HepG2 (cell line): ENCODE results near the gene MBOAT7. TPM values are rescaled to one million over a fixed set of nuclear protein-coding genes. Genes with fewer than 3 reads are reported as not detected.

ENCODE experiments used
- HNF4A ChIP-seq: sonication (generic); formaldehyde crosslinking; IDR thresholded peaks from 2 replicates; pipeline ENCODE4 v1.4.0; 2020; ENCODE audit warnings: missing genetic modification reagents
- HOXA9 ChIP-seq: sonication (generic); formaldehyde crosslinking; IDR thresholded peaks from 2 replicates; pipeline ENCODE4 v1.8.1; 2022; ENCODE audit warnings: missing genetic modification reagents, mild to moderate bottlenecking, moderate library complexity, borderline replicate concordance
- HOXD1 ChIP-seq: sonication (generic); formaldehyde crosslinking; IDR thresholded peaks from 2 replicates; pipeline ENCODE4 v1.5.0; 2020; ENCODE audit warnings: missing genetic modification reagents
- ZIK1 ChIP-seq: sonication (generic); formaldehyde crosslinking; IDR thresholded peaks from 2 replicates; pipeline ENCODE4 v1.5.0; 2020; ENCODE audit warnings: mild to moderate bottlenecking, low read depth, missing genetic modification reagents, borderline replicate concordance
- ZMYM2 ChIP-seq: sonication (generic); formaldehyde crosslinking; IDR thresholded peaks from 2 replicates; pipeline ENCODE4 v1.8.0; 2022; ENCODE audit warnings: mild to moderate bottlenecking, missing genetic modification reagents
- ZNF501 ChIP-seq: sonication (generic); formaldehyde crosslinking; IDR thresholded peaks from 2 replicates; pipeline ENCODE4 v1.5.1; 2020; ENCODE audit warnings: mild to moderate bottlenecking, moderate library complexity, missing genetic modification reagents
- ZNF510 ChIP-seq: sonication (generic); formaldehyde crosslinking; IDR thresholded peaks from 2 replicates; pipeline ENCODE4 v1.4.0; 2020; ENCODE audit warnings: low read depth, mild to moderate bottlenecking, missing genetic modification reagents
- ZNF674 ChIP-seq: sonication (generic); formaldehyde crosslinking; IDR thresholded peaks from 2 replicates; pipeline ENCODE4 v1.5.0; 2020; ENCODE audit warnings: low read depth, mild to moderate bottlenecking, missing genetic modification reagents
- ZNF75D ChIP-seq: sonication (generic); formaldehyde crosslinking; IDR thresholded peaks from 2 replicates; pipeline ENCODE4 v1.8.1; 2023; ENCODE audit warnings: missing genetic modification reagents, mild to moderate bottlenecking, borderline replicate concordance
- polyA plus RNA-seq, 8 experiments: library from polyadenylated mRNA; depleted of rRNA in 3 of 8; stranded (reverse) in 7 of 8; unstranded in 1 of 8; fragments of >200 nt; fragmentation: Illumina TruSeq in 4 of 8; extraction: Trizol in 4 of 8; gene quantifications; 2 replicates each; pipeline versions ENCODE4 v1.2.1 to v1.2.3, GENCODE V29; 2011 to 2016; ENCODE audit warnings: low read depth in 4 of 8, missing spikeins in 1 of 8, mixed read lengths in 1 of 8; ENCODE audit not compliant: insufficient read depth in 1 of 8
- total RNA-seq, 5 experiments: library from RNA; depleted of rRNA; stranded (reverse); fragments of >200 nt; fragmentation: Illumina TruSeq; extraction: Trizol; gene quantifications; 2 replicates each; pipeline ENCODE4 v1.2.3, GENCODE V29; 2016; ENCODE audit warnings: low read depth in 1 of 5
- TF ChIP-seq, protein P1 (sequence below): sonication (generic); formaldehyde crosslinking; IDR thresholded peaks from 2 replicates; pipeline ENCODE4 v1.4.0; 2020; ENCODE audit warnings: missing genetic modification reagents, borderline replicate concordance
- TF ChIP-seq, protein P2 (sequence below): sonication (generic); formaldehyde crosslinking; IDR thresholded peaks from 2 replicates; pipeline ENCODE4 v1.9.0; 2021; ENCODE audit warnings: mild to moderate bottlenecking, missing genetic modification reagents
- TF ChIP-seq, protein P3 (sequence below): sonication (generic); formaldehyde crosslinking; IDR thresholded peaks from 2 replicates; pipeline ENCODE4 v1.8.1; 2023; ENCODE audit warnings: missing genetic modification reagents, inconsistent platforms, borderline replicate concordance
- TF ChIP-seq, protein P4 (sequence below): sonication (generic); formaldehyde crosslinking; IDR thresholded peaks from 2 replicates; pipeline ENCODE4 v1.5.1; 2020; ENCODE audit warnings: mild to moderate bottlenecking, missing genetic modification reagents, borderline replicate concordance

MBOAT7 gene
- total and polyA plus RNA-seq, 2 of the 13 experiments (the other 11 are each of a cell fraction or from before 2014, with no cell fraction given), result 22.2 to 25.5 TPM

DNA sequence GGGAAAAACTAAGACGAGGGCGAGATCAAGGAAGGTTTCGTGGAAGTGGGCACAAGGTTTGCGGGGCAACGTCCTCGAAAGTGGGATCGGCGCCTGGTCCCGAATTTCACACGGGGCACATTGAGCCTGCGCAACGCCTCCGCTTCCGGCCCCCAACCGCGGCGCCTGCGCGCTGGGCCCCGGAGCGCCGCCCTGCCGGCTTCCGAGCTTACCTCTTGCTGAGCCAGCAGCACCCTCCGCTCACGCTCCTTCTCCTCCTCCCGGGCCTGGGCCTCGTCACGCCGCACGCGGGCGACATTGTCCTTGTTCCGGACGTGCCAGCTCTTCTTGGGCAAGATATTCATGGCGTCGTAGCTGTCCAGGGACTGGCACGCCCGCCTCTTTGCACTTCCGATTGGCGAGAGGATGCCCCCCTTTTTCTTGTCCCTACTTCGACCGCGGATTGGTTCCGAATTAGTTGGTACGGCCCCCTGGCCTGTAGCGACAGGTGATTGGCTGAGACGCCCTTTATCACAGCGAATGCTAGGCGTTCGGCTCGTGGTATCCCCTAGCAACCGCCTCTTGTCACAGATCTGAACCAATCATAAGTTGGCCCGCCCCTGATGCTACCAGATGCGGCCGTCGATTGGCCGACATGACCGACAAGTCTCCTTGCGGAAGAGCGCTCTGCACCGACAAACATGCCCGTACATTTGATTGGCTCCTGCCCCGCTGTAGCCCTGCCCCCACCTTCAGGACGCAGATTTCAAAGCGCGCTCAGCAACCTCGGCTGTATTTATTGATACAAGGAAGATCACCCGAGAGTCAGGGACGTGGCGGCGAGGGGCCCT lies 29.8 kb downstream of the MBOAT7 start, which contains the start of gene LENG1 (continued):
- TF ChIP-seq, protein P1, sequence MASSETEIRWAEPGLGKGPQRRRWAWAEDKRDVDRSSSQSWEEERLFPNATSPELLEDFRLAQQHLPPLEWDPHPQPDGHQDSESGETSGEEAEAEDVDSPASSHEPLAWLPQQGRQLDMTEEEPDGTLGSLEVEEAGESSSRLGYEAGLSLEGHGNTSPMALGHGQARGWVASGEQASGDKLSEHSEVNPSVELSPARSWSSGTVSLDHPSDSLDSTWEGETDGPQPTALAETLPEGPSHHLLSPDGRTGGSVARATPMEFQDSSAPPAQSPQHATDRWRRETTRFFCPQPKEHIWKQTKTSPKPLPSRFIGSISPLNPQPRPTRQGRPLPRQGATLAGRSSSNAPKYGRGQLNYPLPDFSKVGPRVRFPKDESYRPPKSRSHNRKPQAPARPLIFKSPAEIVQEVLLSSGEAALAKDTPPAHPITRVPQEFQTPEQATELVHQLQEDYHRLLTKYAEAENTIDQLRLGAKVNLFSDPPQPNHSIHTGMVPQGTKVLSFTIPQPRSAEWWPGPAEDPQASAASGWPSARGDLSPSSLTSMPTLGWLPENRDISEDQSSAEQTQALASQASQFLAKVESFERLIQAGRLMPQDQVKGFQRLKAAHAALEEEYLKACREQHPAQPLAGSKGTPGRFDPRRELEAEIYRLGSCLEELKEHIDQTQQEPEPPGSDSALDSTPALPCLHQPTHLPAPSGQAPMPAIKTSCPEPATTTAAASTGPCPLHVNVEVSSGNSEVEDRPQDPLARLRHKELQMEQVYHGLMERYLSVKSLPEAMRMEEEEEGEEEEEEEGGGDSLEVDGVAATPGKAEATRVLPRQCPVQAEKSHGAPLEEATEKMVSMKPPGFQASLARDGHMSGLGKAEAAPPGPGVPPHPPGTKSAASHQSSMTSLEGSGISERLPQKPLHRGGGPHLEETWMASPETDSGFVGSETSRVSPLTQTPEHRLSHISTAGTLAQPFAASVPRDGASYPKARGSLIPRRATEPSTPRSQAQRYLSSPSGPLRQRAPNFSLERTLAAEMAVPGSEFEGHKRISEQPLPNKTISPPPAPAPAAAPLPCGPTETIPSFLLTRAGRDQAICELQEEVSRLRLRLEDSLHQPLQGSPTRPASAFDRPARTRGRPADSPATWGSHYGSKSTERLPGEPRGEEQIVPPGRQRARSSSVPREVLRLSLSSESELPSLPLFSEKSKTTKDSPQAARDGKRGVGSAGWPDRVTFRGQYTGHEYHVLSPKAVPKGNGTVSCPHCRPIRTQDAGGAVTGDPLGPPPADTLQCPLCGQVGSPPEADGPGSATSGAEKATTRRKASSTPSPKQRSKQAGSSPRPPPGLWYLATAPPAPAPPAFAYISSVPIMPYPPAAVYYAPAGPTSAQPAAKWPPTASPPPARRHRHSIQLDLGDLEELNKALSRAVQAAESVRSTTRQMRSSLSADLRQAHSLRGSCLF (CRISPR knock-in tag), result no peak
- TF ChIP-seq ZNF75D (CRISPR knock-in tag), result no peak
- TF ChIP-seq HOXD1 (CRISPR knock-in tag), result peak; percentile 42; the same call in 1 of the 2 replicates
- 0 out of 2 replicates have a peak, but pooled peaks have one; percentile 17 for TF ChIP-seq ZMYM2 (CRISPR knock-in tag)
- no peak for TF ChIP-seq ZNF674 (CRISPR knock-in tag)
- TF ChIP-seq, protein P2, sequence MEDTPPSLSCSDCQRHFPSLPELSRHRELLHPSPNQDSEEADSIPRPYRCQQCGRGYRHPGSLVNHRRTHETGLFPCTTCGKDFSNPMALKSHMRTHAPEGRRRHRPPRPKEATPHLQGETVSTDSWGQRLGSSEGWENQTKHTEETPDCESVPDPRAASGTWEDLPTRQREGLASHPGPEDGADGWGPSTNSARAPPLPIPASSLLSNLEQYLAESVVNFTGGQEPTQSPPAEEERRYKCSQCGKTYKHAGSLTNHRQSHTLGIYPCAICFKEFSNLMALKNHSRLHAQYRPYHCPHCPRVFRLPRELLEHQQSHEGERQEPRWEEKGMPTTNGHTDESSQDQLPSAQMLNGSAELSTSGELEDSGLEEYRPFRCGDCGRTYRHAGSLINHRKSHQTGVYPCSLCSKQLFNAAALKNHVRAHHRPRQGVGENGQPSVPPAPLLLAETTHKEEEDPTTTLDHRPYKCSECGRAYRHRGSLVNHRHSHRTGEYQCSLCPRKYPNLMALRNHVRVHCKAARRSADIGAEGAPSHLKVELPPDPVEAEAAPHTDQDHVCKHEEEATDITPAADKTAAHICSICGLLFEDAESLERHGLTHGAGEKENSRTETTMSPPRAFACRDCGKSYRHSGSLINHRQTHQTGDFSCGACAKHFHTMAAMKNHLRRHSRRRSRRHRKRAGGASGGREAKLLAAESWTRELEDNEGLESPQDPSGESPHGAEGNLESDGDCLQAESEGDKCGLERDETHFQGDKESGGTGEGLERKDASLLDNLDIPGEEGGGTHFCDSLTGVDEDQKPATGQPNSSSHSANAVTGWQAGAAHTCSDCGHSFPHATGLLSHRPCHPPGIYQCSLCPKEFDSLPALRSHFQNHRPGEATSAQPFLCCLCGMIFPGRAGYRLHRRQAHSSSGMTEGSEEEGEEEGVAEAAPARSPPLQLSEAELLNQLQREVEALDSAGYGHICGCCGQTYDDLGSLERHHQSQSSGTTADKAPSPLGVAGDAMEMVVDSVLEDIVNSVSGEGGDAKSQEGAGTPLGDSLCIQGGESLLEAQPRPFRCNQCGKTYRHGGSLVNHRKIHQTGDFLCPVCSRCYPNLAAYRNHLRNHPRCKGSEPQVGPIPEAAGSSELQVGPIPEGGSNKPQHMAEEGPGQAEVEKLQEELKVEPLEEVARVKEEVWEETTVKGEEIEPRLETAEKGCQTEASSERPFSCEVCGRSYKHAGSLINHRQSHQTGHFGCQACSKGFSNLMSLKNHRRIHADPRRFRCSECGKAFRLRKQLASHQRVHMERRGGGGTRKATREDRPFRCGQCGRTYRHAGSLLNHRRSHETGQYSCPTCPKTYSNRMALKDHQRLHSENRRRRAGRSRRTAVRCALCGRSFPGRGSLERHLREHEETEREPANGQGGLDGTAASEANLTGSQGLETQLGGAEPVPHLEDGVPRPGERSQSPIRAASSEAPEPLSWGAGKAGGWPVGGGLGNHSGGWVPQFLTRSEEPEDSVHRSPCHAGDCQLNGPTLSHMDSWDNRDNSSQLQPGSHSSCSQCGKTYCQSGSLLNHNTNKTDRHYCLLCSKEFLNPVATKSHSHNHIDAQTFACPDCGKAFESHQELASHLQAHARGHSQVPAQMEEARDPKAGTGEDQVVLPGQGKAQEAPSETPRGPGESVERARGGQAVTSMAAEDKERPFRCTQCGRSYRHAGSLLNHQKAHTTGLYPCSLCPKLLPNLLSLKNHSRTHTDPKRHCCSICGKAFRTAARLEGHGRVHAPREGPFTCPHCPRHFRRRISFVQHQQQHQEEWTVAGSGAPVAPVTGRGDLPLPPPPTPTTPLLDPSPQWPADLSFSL (CRISPR knock-in tag), result no peak
- TF ChIP-seq ZNF501 (CRISPR knock-in tag), result peak; percentile 15; the same call in 1 of the 2 replicates
- no peak for TF ChIP-seq ZNF510
- TF ChIP-seq, protein P3, sequence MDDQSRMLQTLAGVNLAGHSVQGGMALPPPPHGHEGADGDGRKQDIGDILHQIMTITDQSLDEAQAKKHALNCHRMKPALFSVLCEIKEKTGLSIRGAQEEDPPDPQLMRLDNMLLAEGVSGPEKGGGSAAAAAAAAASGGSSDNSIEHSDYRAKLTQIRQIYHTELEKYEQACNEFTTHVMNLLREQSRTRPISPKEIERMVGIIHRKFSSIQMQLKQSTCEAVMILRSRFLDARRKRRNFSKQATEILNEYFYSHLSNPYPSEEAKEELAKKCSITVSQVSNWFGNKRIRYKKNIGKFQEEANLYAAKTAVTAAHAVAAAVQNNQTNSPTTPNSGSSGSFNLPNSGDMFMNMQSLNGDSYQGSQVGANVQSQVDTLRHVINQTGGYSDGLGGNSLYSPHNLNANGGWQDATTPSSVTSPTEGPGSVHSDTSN, result no peak
- TF ChIP-seq HNF4A (CRISPR knock-in tag), result no peak
- peak; percentile 52; the same call in 1 of the 2 replicates for TF ChIP-seq ZIK1 (CRISPR knock-in tag)
- TF ChIP-seq, protein P4, sequence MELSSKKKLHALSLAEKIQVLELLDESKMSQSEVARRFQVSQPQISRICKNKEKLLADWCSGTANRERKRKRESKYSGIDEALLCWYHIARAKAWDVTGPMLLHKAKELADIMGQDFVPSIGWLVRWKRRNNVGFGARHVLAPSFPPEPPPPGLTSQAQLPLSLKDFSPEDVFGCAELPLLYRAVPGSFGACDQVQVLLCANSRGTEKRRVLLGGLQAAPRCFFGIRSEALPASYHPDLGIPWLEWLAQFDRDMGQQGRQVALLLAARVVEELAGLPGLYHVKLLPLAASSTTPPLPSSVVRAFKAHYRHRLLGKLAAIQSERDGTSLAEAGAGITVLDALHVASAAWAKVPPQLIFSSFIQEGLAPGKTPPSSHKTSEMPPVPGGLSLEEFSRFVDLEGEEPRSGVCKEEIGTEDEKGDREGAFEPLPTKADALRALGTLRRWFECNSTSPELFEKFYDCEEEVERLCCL (CRISPR knock-in tag), result no peak
- no peak for TF ChIP-seq HOXA9 (CRISPR knock-in tag)
